Ovary (tissue), 9 donors: ENCODE measurements around the gene METRNL. TPM values are rescaled to one million over a fixed set of nuclear protein-coding genes. Genes with fewer than 3 reads are reported as not detected.

Experiments used
- DNase-seq, 5 donors: peaks; one replicate each; pipeline ENCODE4 v3.0.0-alpha.2; 2019 to 2020
- H3K27ac ChIP-seq, 2 donors: fragments of 200-600 bp; one replicate each; pipeline versions ENCODE4 v1.5.1 to v1.8.0; 2019 to 2022
- H3K27me3 ChIP-seq: fragments of 200-600 bp; one replicate; pipeline ENCODE4 v1.8.0; 2022
- H3K36me3 ChIP-seq: fragments of 200-600 bp; sonication (generic); one replicate; pipeline ENCODE4 v1.5.1; 2019
- H3K4me1 ChIP-seq: one replicate; pipeline ENCODE4 v1.8.1; 2013; ENCODE audit warnings: mild to moderate bottlenecking, moderate library complexity; ENCODE audit not compliant: insufficient read depth
- H3K4me3 ChIP-seq: fragments of 200-600 bp; sonication (generic); one replicate; pipeline ENCODE4 v1.5.1; 2017
- H3K9me3 ChIP-seq, 2 donors: fragments of 200-600 bp in 1 of 2; sonication (generic) in 1 of 2; one replicate each; pipeline versions ENCODE4 v1.5.1 to v1.8.1; 2013 to 2019; ENCODE audit warnings: mild to moderate bottlenecking in 1 of 2, moderate library complexity in 1 of 2
- EP300 ChIP-seq: sonication (generic); formaldehyde crosslinking; IDR thresholded peaks from one replicate; pipeline ENCODE4 v1.6.1; 2017; ENCODE audit warnings: antibody characterized with exemption
- POLR2A ChIP-seq: fragments of 450-650 bp; IDR thresholded peaks from one replicate; pipeline ENCODE4 v1.6.1; 2017; ENCODE audit warnings: antibody characterized with exemption, mild to moderate bottlenecking, moderate library complexity
- WGBS, 3 donors: extraction: QIAGEN DNeasy Blood & Tissue Kit in 1 of 3; methylation state at CpG; one replicate each; pipeline versions ENCODE4 v1.1.5 to v1.1.7; 2013 to 2017; 5-methylcytosine and 5-hydroxymethylcytosine counted together
- intact Hi-C, 4 donors: fragments of 100-400 bp; cut with DNase I; formaldehyde crosslinking; loops; one replicate each; pipeline versions ENCODE4 v1.11.0 to v1.15.1; 2022 to 2023
- polyA plus RNA-seq, 2 donors: library from polyadenylated mRNA; stranded (reverse); fragments of 200-250 nt in 1 of 2; fragments of 350-450 nt in 1 of 2; fragmentation: Illumina TruSeq in 1 of 2; extraction: RNeasy Lipid Tissue Mini Kit (QIAGEN cat#74804) in 1 of 2; gene quantifications; one replicate each; pipeline ENCODE4 v1.2.3, GENCODE V29; 2013 to 2014
- total RNA-seq, 7 donors: library from RNA; depleted of rRNA in 2 of 7; stranded (reverse); fragments of >200 nt in 2 of 7; fragmentation: NEBNext Ultra II Directional in 3 of 7; extraction: Animal tissue kit (Norgen Biotek cat#: 25700) in 3 of 7; gene quantifications; one replicate each; pipeline versions ENCODE4 v1.1.0 to v1.2.4, GENCODE V29; 2016 to 2023
- TF ChIP-seq, protein P1 (sequence below), 3 donors: fragments of 450-650 bp in 2 of 3; fragments of 200-600 bp in 1 of 3; IDR thresholded peaks; one replicate each; pipeline versions ENCODE4 v1.5.1 to v1.8.0; 2016 to 2022; ENCODE audit warnings: antibody characterized with exemption in 3 of 3, mild to moderate bottlenecking in 1 of 3
- donor health status: DM: no; HTN: no; CAD: no; lungs with moderate emphysema.
- donor health status: DM: no; HTN: no; CAD: no.
- donor health status: Bipolar disorder and iron deficiency.
- donor health status: DM: yes; HTN: yes; CAD: no.
- donor health status: DM: no; HTN: no; CAD: no.
- donor health status: DM: yes; HTN: yes; CAD: no.

METRNL gene
- total and polyA plus RNA-seq, 9 donors: 4.3 to 84.3 (median 29.4) TPM

DNA sequence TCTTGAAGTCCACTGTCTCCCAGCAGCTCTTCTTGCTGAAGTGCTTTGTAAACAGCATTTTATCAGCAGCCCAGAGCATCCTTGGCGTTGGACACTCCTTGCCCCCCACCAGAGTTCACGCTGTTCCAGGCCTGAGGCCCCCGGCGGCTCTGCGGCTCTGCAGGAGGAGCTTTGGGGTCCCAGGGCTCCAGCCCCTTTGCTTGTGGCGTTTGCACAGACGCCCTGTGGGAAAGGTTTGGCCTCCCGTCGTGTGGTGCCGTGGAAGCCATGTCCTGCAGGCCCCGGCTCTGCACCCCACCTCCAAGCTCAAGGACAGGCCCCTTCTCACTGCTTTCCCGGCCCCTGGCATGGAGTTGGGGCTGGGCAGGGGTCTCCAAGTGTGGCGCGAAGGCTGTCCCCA is 14.1 kb downstream of the METRNL start:
- no peak for DNase-seq
- Histone ChIP-seq H3K36me3 (no peaks in the 10 kb centered on the region), H3K4me3 (no peak overlapping the region), H3K4me1 (peaks cover 17% of the 10 kb centered on the region), H3K9me3 (no peaks in the 10 kb centered on the region), H3K27me3 (no peaks in the 10 kb centered on the region), H3K27ac (no peak overlapping the region)
- WGBS, 3 donors: 78 to 91% (median 83%) methylated on average over 12 to 14 of the region's 14 CpGs
- intact Hi-C loops: no loop called here
- TF ChIP-seq, protein P1, sequence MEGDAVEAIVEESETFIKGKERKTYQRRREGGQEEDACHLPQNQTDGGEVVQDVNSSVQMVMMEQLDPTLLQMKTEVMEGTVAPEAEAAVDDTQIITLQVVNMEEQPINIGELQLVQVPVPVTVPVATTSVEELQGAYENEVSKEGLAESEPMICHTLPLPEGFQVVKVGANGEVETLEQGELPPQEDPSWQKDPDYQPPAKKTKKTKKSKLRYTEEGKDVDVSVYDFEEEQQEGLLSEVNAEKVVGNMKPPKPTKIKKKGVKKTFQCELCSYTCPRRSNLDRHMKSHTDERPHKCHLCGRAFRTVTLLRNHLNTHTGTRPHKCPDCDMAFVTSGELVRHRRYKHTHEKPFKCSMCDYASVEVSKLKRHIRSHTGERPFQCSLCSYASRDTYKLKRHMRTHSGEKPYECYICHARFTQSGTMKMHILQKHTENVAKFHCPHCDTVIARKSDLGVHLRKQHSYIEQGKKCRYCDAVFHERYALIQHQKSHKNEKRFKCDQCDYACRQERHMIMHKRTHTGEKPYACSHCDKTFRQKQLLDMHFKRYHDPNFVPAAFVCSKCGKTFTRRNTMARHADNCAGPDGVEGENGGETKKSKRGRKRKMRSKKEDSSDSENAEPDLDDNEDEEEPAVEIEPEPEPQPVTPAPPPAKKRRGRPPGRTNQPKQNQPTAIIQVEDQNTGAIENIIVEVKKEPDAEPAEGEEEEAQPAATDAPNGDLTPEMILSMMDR (IDR thresholded peaks at IDR 0.05): no peak
- TF ChIP-seq EP300 (no peak), POLR2A (no peak)

DNA sequence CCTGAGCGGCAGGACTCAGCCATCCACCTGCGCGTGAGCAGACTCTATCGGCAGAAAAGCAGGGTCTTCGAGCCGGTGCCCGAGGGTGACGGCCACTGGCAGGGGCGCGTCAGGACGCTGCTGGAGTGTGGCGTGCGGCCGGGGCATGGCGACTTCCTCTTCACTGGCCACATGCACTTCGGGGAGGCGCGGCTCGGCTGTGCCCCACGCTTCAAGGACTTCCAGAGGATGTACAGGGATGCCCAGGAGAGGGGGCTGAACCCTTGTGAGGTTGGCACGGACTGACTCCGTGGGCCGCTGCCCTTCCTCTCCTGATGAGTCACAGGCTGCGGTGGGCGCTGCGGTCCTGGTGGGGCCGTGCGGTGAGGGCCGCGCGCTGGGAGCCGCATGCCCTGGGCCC is 14.9 kb downstream of the METRNL start:
- no peak overlapping the region for H3K27ac ChIP-seq
- no peak overlapping the region for H3K4me3 ChIP-seq
- no peaks in the 10 kb centered on the region for H3K36me3 ChIP-seq
- peaks cover 23% of the 10 kb centered on the region for H3K4me1 ChIP-seq
- H3K9me3 ChIP-seq: no peaks in the 10 kb centered on the region
- no peak for TF ChIP-seq EP300
- no peak for TF ChIP-seq POLR2A
- TF ChIP-seq, protein P1 (IDR thresholded peaks at IDR 0.05): no peak
- H3K27me3 ChIP-seq: no peaks in the 10 kb centered on the region
- 96 to 97% (median 97%) methylated on average over 29 to 32 of the region's 32 CpGs for WGBS, 3 donors
- DNase-seq: peak in 1 of 5 donors; percentile 20
- intact Hi-C loops: no loop called here

DNA sequence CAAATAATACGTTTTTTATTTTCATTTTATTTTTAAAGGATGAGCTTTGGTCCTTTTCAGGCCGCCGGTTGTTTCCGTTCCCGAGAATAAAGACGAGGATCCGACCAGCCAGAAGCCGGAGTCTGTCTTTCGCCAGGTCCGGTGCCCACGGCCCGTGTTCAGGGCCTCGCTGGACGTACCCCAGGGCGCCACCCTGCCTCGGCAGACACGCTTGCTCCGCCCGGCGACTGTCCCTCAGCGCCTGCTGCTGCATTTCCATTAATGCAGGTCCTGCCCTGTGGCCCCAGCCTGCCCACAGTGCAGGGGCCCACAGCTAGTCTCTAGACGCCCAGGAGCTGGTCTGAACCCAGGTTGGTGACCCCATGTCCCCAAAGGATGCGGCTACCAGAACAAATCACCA is 15.6 kb downstream of the METRNL start:
- no peak overlapping the region for H3K27ac ChIP-seq
- no peak overlapping the region for H3K4me3 ChIP-seq
- TF ChIP-seq POLR2A (no peak), EP300 (no peak)
- TF ChIP-seq, protein P1 (IDR thresholded peaks at IDR 0.05): no peak
- H3K36me3 ChIP-seq: no peaks in the 10 kb centered on the region
- H3K9me3 ChIP-seq: no peaks in the 10 kb centered on the region
- intact Hi-C loops: no loop called here
- H3K4me1 ChIP-seq: peaks cover 28% of the 10 kb centered on the region
- no peak for DNase-seq
- WGBS, 3 donors: 94 to 95% (median 95%) methylated on average over 23 of the region's 23 CpGs
- H3K27me3 ChIP-seq: no peaks in the 10 kb centered on the region

DNA sequence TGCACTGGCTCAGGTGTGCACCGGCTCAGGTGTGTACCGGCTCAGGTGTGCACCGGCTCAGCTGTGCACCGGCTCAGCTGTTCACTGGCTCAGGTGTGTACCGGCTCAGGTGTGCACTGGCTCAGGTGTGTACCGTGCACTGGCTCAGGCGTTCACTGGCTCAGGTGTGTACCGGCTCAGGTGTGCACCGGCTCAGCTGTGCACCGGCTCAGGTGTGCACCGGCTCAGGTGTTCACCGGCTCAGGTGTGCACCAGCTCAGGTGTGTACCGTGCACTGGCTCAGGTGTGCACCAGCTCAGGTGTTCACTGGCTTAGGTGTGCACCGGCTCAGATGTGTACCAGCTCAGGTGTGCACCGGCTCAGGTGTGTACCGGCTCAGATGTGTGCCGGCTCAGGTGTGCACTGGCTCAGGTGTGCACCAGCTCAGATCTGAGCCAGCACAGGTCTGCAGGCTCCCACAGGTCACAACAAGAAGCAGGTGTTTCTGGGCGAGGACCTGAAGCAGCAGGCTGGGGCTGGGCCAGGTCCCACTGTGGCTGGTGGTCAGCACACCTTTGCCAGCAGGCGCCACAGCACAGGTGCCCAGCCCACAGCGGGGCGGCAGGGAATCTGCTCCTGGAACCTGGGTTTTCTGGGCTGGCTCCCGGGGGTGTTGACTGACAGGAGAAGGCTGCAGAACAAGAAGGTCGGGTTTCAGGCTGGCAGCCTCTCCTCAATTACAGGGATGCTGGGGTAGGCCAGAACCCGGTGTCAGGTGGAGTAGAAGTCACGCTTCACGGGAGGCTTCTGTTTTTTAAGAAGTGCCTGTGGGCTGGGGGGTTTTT is 17.2 kb downstream of the METRNL start:
- no peak for DNase-seq
- Histone ChIP-seq H3K4me1 (peaks cover 25% of the 10 kb centered on the region), H3K36me3 (no peaks in the 10 kb centered on the region), H3K9me3 (no peaks in the 10 kb centered on the region), H3K27me3 (no peaks in the 10 kb centered on the region), H3K4me3 (no peak overlapping the region), H3K27ac (no peak overlapping the region)
- TF ChIP-seq POLR2A: no peak
- TF ChIP-seq, protein P1 (IDR thresholded peaks at IDR 0.05): no peak
- 90 to 93% (median 93%) methylated on average over 21 to 26 of the region's 26 CpGs for WGBS, 3 donors
- intact Hi-C loops: no loop called here
